SK-N-SH (cell line): ENCODE results near the gene PARD3. TPM values are rescaled to one million over a fixed set of nuclear protein-coding genes. Genes with fewer than 3 reads are reported as not detected.

ENCODE experiments used
- CTCF ChIA-PET: fragments of 300-600, 350-600 bp; formaldehyde crosslinking; extraction: SDS; loops from one replicate; lab custom pipeline; 2021; lab: Yijun Ruan, JAX
- POLR2A ChIA-PET: fragments of 350-600 bp; sonication (Branson Sonifier 250); formaldehyde crosslinking; extraction: SDS; loops from one replicate; lab custom pipeline; 2020; ENCODE audit warnings: antibody characterized with exemption, inconsistent platforms; lab: Yijun Ruan, JAX
- DNase-seq: peaks from one replicate; pipeline ENCODE4 v3.0.0; 2012
- H2AFZ ChIP-seq: fragments of 200-600 bp; sonication (generic); 2 replicates; pipeline ENCODE4 v1.8.1; 2016; ENCODE audit warnings: antibody characterized with exemption, mild to moderate bottlenecking, low read depth
- H3F3A ChIP-seq: fragments of 200-600 bp; sonication (generic); replicated peaks from 2 replicates; pipeline ENCODE3; 2016; ENCODE audit warnings: antibody characterized with exemption, mild to moderate bottlenecking; ENCODE audit not compliant: insufficient read depth
- H3K27ac ChIP-seq, 2 experiments: fragments of 200-500 bp in 1 of 2; fragments of 200-600 bp in 1 of 2; sonication (Bioruptor generic) in 1 of 2; sonication (generic), shearing (Covaris generic) in 1 of 2; 2 replicates each; pipeline versions ENCODE4 v1.5.1 to v1.6.1; 2014 to 2016; ENCODE audit warnings: low read depth in 2 of 2, inconsistent platforms in 1 of 2, low read length in 1 of 2, mild to moderate bottlenecking in 1 of 2, mixed read lengths in 1 of 2
- H3K27me3 ChIP-seq: fragments of 200-600 bp; sonication (generic), shearing (Covaris generic); 2 replicates; pipeline ENCODE4 v1.6.1; 2016; ENCODE audit warnings: mixed run types; ENCODE audit not compliant: insufficient read depth
- H3K36me3 ChIP-seq, 2 experiments: fragments of 200-500 bp in 1 of 2; fragments of 200-600 bp in 1 of 2; sonication (Bioruptor generic) in 1 of 2; sonication (generic) in 1 of 2; replicated peaks in 1 of 2; 2 replicates each; pipeline versions ENCODE3 to v1.5.1; 2014 to 2016; ENCODE audit warnings: low read length in 1 of 2, mild to moderate bottlenecking in 1 of 2; ENCODE audit not compliant: insufficient read depth in 2 of 2, control insufficient read depth in 1 of 2
- H3K4me1 ChIP-seq, 2 experiments: fragments of 200-500 bp in 1 of 2; fragments of 200-600 bp in 1 of 2; sonication (Bioruptor generic) in 1 of 2; sonication (generic), shearing (Covaris generic) in 1 of 2; 2 replicates each; pipeline versions ENCODE4 v1.5.1 to v1.6.1; 2014 to 2016; ENCODE audit warnings: low read depth in 1 of 2, low read length in 1 of 2, mixed run types in 1 of 2; ENCODE audit not compliant: insufficient read depth in 2 of 2, control insufficient read depth in 1 of 2
- H3K4me2 ChIP-seq: fragments of 200-600 bp; sonication (generic), shearing (Covaris generic); 2 replicates; pipeline ENCODE4 v1.6.1; 2017; ENCODE audit warnings: mixed run types
- H3K4me3 ChIP-seq, 2 experiments: fragments of 200-500 bp in 1 of 2; fragments of 200-600 bp in 1 of 2; sonication (Bioruptor generic) in 1 of 2; sonication (generic), shearing (Covaris generic) in 1 of 2; 2 replicates each; pipeline versions ENCODE4 v1.5.1 to v1.8.1; 2014 to 2016; ENCODE audit warnings: low read depth in 2 of 2, inconsistent platforms in 1 of 2, low read length in 1 of 2, mild to moderate bottlenecking in 1 of 2, mixed read lengths in 1 of 2, moderate library complexity in 1 of 2
- H3K79me2 ChIP-seq: fragments of 200-600 bp; sonication (generic); 2 replicates; pipeline ENCODE4 v1.8.1; 2017; ENCODE audit warnings: mild to moderate bottlenecking; ENCODE audit not compliant: insufficient read depth
- H3K9ac ChIP-seq: fragments of 200-600 bp; sonication (generic); 2 replicates; pipeline ENCODE4 v1.6.1; 2017; ENCODE audit warnings: mixed run types
- H3K9me2 ChIP-seq: fragments of 200-600 bp; sonication (generic); 2 replicates; pipeline ENCODE4 v1.6.1; 2017; ENCODE audit warnings: mixed run types
- H3K9me3 ChIP-seq: fragments of 200-600 bp; sonication (generic); 2 replicates; pipeline ENCODE4 v1.6.1; 2017; ENCODE audit warnings: mixed run types, mild to moderate bottlenecking, moderate library complexity
- H4K20me1 ChIP-seq: fragments of 200-600 bp; sonication (generic); 2 replicates; pipeline ENCODE4 v1.6.1; 2017; ENCODE audit warnings: mild to moderate bottlenecking, mixed run types; ENCODE audit not compliant: insufficient read depth
- CTCF ChIP-seq: fragments of 200-600 bp; sonication (generic); IDR thresholded peaks from 2 replicates; pipeline ENCODE4 v1.6.1; 2017; ENCODE audit warnings: antibody characterized with exemption, mild to moderate bottlenecking, moderate library complexity
- EP300 ChIP-seq, 2 experiments: IDR thresholded peaks; 2 replicates each; pipeline versions ENCODE4 v1.4.0 to v1.6.1; 2012; ENCODE audit warnings: borderline replicate concordance in 1 of 2, low read depth in 1 of 2, low read length in 1 of 2
- FOSL2 ChIP-seq: IDR thresholded peaks from 2 replicates; pipeline ENCODE4 v1.4.0; 2012; ENCODE audit warnings: low read depth, mild to moderate bottlenecking, moderate library complexity, borderline replicate concordance
- FOXM1 ChIP-seq: IDR thresholded peaks from 2 replicates; pipeline ENCODE4 v1.4.0; 2012; ENCODE audit warnings: low read depth, mild to moderate bottlenecking
- GATA2 ChIP-seq: sonication (generic); formaldehyde crosslinking; IDR thresholded peaks from 2 replicates; pipeline ENCODE4 v1.5.0; 2020; ENCODE audit warnings: mild to moderate bottlenecking, missing genetic modification reagents
- IRF3 ChIP-seq: fragments of 150-350 bp; IDR thresholded peaks from 2 replicates; pipeline ENCODE4 v1.6.1; 2016; ENCODE audit warnings: mild to moderate bottlenecking, low read depth, low read length
- JUND ChIP-seq: IDR thresholded peaks from 2 replicates; pipeline ENCODE4 v1.4.0; 2012
- MEF2A ChIP-seq: IDR thresholded peaks from 2 replicates; pipeline ENCODE4 v1.4.0; 2012; ENCODE audit warnings: low read depth, borderline replicate concordance
- NFIC ChIP-seq: IDR thresholded peaks from 2 replicates; pipeline ENCODE4 v1.4.0; 2012; ENCODE audit warnings: borderline replicate concordance
- NRF1 ChIP-seq: IDR thresholded peaks from 2 replicates; pipeline ENCODE4 v1.6.1; 2012; ENCODE audit warnings: low read depth, mild to moderate bottlenecking, low read length
- PBX3 ChIP-seq: IDR thresholded peaks from 2 replicates; pipeline ENCODE4; 2012
- RCOR1 ChIP-seq: fragments of 150-350 bp; IDR thresholded peaks from 2 replicates; pipeline ENCODE4 v1.6.1; 2017; ENCODE audit warnings: antibody characterized with exemption, low read length
- REST ChIP-seq: IDR thresholded peaks from 2 replicates; pipeline ENCODE4 v1.6.1; 2012; ENCODE audit warnings: mild to moderate bottlenecking, low read depth, low read length, moderate library complexity
- RXRA ChIP-seq: IDR thresholded peaks from 2 replicates; pipeline ENCODE4 v1.4.0; 2012; ENCODE audit warnings: low read depth, mild to moderate bottlenecking, borderline replicate concordance
- TCF12 ChIP-seq: IDR thresholded peaks from 2 replicates; pipeline ENCODE4 v1.4.0; 2012
- USF1 ChIP-seq: IDR thresholded peaks from 2 replicates; pipeline ENCODE4 v1.4.0; 2012; ENCODE audit warnings: low read depth, borderline replicate concordance
- USF2 ChIP-seq: fragments of 150-350 bp; IDR thresholded peaks from 2 replicates; pipeline ENCODE4 v1.6.1; 2017; ENCODE audit warnings: antibody characterized with exemption, low read length, low read depth, borderline replicate concordance
- YY1 ChIP-seq: IDR thresholded peaks from 2 replicates; pipeline ENCODE4 v1.4.0; 2012; ENCODE audit warnings: low read depth, mild to moderate bottlenecking
- ZBTB33 ChIP-seq: IDR thresholded peaks from 2 replicates; pipeline ENCODE4 v1.4.0; 2012; ENCODE audit warnings: low read depth, borderline replicate concordance
- WGBS: methylation state at CpG from one replicate; pipeline ENCODE4 v1.1.6; 2017; ENCODE audit warnings: low lambda C conversion rate; 5-methylcytosine and 5-hydroxymethylcytosine counted together
- polyA plus RNA-seq, 3 experiments: library from polyadenylated mRNA; depleted of rRNA; stranded (reverse); fragments of >200 nt; gene quantifications; 2 replicates each; pipeline ENCODE4 v1.2.3, GENCODE V29; 2012

PARD3 gene
- polyA plus RNA-seq, 1 of the 3 experiments (the other 2 are of a cell fraction) = 29.4 TPM

GRCh38 chr10:34540492-34540891, 274.6 kb downstream of the PARD3 start:
- ChIA-PET CTCF (no interaction called here), POLR2A (no interaction called here)
- H3K27me3 ChIP-seq = no peaks in the 10 kb centered on the region
- H3F3A ChIP-seq = peaks cover 5% of the 10 kb centered on the region
- 92% methylated on average over 7 of the region's 7 CpGs for WGBS
- no peak overlapping the region for H2AFZ ChIP-seq
- H3K4me2 ChIP-seq = no peak overlapping the region
- no peaks in the 10 kb centered on the region for H3K9me2 ChIP-seq
- no peak overlapping the region for H3K4me3 ChIP-seq
- H3K9me3 ChIP-seq = no peaks in the 10 kb centered on the region
- no peaks in the 10 kb centered on the region for H4K20me1 ChIP-seq
- peaks cover 0 to 4% of the 10 kb centered on the region in 2 experiments; a peak in 1 of 4 replicates for H3K4me1 ChIP-seq
- TF ChIP-seq RXRA (no peak), REST (no peak), TCF12 (no peak), JUND (no peak), NRF1 (no peak), ZBTB33 (no peak), MEF2A (no peak), YY1 (no peak), FOXM1 (no peak), USF1 (no peak), USF2 (no peak), FOSL2 (no peak), GATA2 (no peak), EP300 (IDR thresholded peaks at IDR 0.05; ENCODE audit: borderline replicate concordance in 1 of 2, low read depth in 1 of 2, low read length in 1 of 2) (no peak), PBX3 (no peak), CTCF (no peak), IRF3 (no peak), NFIC (no peak), RCOR1 (no peak)
- H3K36me3 ChIP-seq = peaks cover 0 to 3% of the 10 kb centered on the region in 2 experiments
- peaks cover 8% of the 10 kb centered on the region for H3K79me2 ChIP-seq
- H3K27ac ChIP-seq = no peak overlapping the region
- DNase-seq = no peak
- no peak overlapping the region for H3K9ac ChIP-seq
